ENCODE results near the gene IMPDH2. TPM values are rescaled to one million over a fixed set of nuclear protein-coding genes. Genes with fewer than 3 reads are reported as not detected.
A peak's percentile ranks its signal among the peaks of the same experiment; 100 is the strongest.

The IMPDH2 gene
- total RNA-seq, 4 donors from 2014 or later = 25.1 to 106 (median 72.7) TPM

DNA sequence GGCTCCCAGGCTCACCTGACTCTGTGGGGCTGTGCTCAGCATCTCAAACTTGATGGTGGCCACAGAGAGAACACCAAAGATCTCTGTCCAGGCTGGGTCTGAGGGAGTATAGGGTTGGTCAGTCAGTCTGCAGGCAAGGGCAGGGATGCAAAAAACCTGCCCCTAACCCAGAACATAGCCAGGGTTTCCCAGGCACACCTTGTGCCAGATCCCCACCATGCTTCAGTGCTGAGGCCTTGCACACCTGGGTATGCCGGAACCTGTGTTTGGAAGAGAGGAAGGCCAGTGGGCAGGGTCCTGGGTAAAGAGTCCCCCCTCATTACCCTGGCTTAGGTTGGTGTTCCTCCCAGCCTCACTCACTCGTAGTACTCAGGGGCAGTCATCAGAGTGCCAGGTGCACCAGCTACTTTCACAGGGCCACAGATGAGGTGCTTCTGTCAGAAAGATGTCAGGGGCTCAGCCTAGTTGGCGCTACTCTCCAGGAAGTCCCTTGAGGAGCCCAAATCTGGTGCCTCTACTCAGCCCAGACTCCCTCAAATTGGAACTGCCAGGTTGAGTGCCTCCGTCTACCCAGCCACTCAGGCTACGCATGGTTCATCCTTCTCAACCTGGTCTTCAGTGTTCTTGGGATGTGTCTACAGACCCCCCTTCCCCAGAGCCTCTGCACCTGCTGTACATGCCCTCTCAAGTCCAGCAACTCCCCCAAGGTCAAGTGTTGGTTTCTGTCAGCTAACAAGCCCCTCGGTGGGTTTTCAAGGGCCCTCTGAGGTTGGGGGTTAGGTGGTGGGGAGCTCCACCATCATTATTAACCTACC is 12.6 kb downstream of the IMPDH2 start:
- Histone ChIP-seq H3K4me1 (peaks cover 11 to 36% (median 30%) of the 10 kb centered on the region in 4 donors), H3K9me3 (no peaks in the 10 kb centered on the region), H3K36me3 (peaks cover 0 to 12% (median 5%) of the 10 kb centered on the region in 4 donors), H3K4me3 (no peak overlapping the region), H3K27me3 (no peaks in the 10 kb centered on the region), H3K27ac (peak overlapping the region in 3 of 4 donors; percentile 99 to 100 (median 100))
- WGBS, 2 donors (ENCODE audit: low coverage in 1 of 2) = 85% methylated on average over 6 of the region's 6 CpGs; no CpG with 5 or more reads in 1 of the 2 donors
- no peak for TF ChIP-seq EP300 (IDR thresholded peaks at IDR 0.05; ENCODE audit: low read depth)
- peak; percentile 10 for TF ChIP-seq POLR2A (IDR thresholded peaks at IDR 0.05)
- peak in 1 of 3 donors; percentile 5 for TF ChIP-seq POLR2AphosphoS5 (IDR thresholded peaks at IDR 0.05)
- TF ChIP-seq, protein P1, sequence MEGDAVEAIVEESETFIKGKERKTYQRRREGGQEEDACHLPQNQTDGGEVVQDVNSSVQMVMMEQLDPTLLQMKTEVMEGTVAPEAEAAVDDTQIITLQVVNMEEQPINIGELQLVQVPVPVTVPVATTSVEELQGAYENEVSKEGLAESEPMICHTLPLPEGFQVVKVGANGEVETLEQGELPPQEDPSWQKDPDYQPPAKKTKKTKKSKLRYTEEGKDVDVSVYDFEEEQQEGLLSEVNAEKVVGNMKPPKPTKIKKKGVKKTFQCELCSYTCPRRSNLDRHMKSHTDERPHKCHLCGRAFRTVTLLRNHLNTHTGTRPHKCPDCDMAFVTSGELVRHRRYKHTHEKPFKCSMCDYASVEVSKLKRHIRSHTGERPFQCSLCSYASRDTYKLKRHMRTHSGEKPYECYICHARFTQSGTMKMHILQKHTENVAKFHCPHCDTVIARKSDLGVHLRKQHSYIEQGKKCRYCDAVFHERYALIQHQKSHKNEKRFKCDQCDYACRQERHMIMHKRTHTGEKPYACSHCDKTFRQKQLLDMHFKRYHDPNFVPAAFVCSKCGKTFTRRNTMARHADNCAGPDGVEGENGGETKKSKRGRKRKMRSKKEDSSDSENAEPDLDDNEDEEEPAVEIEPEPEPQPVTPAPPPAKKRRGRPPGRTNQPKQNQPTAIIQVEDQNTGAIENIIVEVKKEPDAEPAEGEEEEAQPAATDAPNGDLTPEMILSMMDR (IDR thresholded peaks at IDR 0.05) = no peak
- intact Hi-C loops (cut with DNase I; ENCODE audit: low total_unique reads) = no loop called here
- in situ Hi-C loops (cut with MboI; ENCODE audit: low pct_ligation_motif_present in 1 of 4, low pct_unique_long_range_greater_than_20kb in 1 of 4, low sequenced_read_pairs in 3 of 4) = no loop called here
- DNase-seq = no peak

DNA sequence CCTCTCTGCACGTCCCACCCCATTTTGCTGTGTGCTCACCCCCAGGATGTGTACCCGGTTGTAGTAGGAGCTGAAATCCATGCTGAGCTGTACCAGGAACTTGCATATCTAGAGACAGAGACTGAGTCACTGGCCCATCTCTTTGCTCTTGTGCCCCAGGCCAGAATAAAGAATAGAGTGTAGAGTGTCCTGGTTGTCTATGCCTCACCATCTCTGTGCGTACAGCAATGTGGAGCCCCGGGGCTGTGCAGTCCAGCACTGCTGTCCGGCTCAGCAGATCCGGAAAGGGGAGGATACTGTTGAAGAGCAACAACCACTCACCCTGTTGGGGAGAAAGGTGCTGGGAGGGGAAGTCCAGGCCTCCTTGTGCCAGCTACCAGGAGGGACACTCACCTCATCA is 13.4 kb downstream of the IMPDH2 start:
- no peaks in the 10 kb centered on the region for H3K9me3 ChIP-seq
- no peak for TF ChIP-seq EP300 (IDR thresholded peaks at IDR 0.05; ENCODE audit: low read depth)
- TF ChIP-seq POLR2AphosphoS5 (IDR thresholded peaks at IDR 0.05) = no peak
- TF ChIP-seq, protein P1 (IDR thresholded peaks at IDR 0.05) = no peak
- no peak for TF ChIP-seq POLR2A (IDR thresholded peaks at IDR 0.05)
- no peak for DNase-seq
- in situ Hi-C loops (cut with MboI; ENCODE audit: low pct_ligation_motif_present in 1 of 4, low pct_unique_long_range_greater_than_20kb in 1 of 4, low sequenced_read_pairs in 3 of 4) = no loop called here
- H3K4me1 ChIP-seq = peaks cover 11 to 36% (median 29%) of the 10 kb centered on the region in 4 donors
- peaks cover 0 to 12% (median 5%) of the 10 kb centered on the region in 4 donors for H3K36me3 ChIP-seq
- no peak overlapping the region for H3K27ac ChIP-seq
- intact Hi-C loops (cut with DNase I; ENCODE audit: low total_unique reads) = no loop called here
- 80 to 84% methylated on average over 1 to 6 of the region's 6 CpGs for WGBS, 2 donors (ENCODE audit: low coverage in 1 of 2)
- no peak overlapping the region for H3K4me3 ChIP-seq
- H3K27me3 ChIP-seq = no peaks in the 10 kb centered on the region

DNA sequence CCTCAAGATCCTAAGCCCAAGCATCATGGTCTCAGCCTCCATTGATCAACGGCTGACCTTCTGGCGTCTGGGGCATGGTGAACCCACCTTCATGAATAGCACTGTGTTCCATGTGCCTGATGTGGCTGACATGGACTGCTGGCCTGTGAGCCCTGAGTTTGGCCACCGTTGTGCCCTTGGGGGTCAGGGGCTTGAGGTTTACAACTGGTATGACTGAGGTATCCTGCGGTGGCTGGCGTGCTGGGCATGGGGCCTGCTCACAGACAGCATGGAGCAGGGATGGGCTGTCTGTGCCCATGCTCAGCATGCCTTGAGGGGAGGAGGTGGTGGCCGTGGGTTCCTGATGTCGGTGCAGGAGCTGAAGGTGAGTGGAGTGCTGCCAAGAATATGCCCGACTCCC is 14.1 kb downstream of the IMPDH2 start:
- in situ Hi-C loops (cut with MboI; ENCODE audit: low pct_ligation_motif_present in 1 of 4, low pct_unique_long_range_greater_than_20kb in 1 of 4, low sequenced_read_pairs in 3 of 4) (no loop called here), intact Hi-C loops (cut with DNase I; ENCODE audit: low total_unique reads) (no loop called here)
- DNase-seq = no peak
- Histone ChIP-seq H3K9me3 (no peaks in the 10 kb centered on the region), H3K27ac (no peak overlapping the region), H3K27me3 (no peaks in the 10 kb centered on the region), H3K36me3 (peaks cover 0 to 12% (median 5%) of the 10 kb centered on the region in 4 donors), H3K4me3 (no peak overlapping the region), H3K4me1 (peaks cover 11 to 32% (median 24%) of the 10 kb centered on the region in 4 donors)
- TF ChIP-seq EP300 (IDR thresholded peaks at IDR 0.05; ENCODE audit: low read depth) (no peak), POLR2AphosphoS5 (IDR thresholded peaks at IDR 0.05) (no peak), POLR2A (IDR thresholded peaks at IDR 0.05) (no peak)
- TF ChIP-seq, protein P1 (IDR thresholded peaks at IDR 0.05) = no peak
- 85% methylated on average over 8 of the region's 8 CpGs; no CpG with 5 or more reads in 1 of the 2 donors for WGBS, 2 donors (ENCODE audit: low coverage in 1 of 2)

DNA sequence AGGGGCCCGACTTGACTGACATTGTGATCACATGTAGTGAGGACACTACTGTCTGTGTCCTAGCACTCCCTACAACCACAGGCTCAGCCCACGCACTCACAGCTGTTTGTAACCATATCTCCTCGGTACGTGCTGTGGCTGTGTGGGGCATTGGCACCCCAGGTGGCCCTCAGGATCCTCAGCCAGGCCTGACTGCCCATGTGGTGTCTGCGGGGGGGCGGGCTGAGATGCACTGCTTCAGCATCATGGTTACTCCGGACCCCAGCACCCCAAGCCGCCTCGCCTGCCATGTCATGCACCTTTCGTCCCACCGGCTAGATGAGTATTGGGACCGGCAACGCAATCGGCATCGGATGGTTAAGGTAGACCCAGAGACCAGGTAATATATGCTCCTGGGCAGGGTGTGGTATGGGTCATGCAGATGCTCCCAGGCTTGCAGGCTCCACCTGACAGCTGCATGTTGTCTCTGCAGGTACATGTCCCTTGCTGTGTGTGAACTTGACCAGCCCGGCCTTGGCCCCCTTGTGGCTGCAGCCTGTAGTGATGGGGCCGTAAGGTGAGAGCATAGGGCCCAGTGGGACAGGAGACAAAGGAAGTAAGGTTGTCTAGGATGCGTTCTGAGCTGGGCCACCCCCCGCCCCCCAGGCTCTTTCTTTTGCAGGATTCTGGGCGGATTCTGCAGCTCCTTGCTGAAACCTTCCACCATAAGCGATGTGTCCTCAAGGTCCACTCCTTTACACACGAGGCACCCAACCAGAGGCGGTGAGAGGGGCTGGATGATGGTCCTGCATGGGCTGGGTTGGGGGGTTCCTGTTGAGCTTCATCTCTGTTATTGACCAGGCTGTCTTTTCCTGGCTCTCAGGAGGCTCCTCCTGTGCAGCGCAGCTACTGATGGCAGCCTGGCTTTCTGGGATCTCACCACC is 15.2 kb downstream of the IMPDH2 start:
- in situ Hi-C loops (cut with MboI; ENCODE audit: low pct_ligation_motif_present in 1 of 4, low pct_unique_long_range_greater_than_20kb in 1 of 4, low sequenced_read_pairs in 3 of 4) (no loop called here), intact Hi-C loops (cut with DNase I; ENCODE audit: low total_unique reads) (no loop called here)
- DNase-seq = peak; percentile 66
- 81% methylated on average over 24 of the region's 24 CpGs; no CpG with 5 or more reads in 1 of the 2 donors for WGBS, 2 donors (ENCODE audit: low coverage in 1 of 2)
- Histone ChIP-seq H3K4me3 (no peak overlapping the region), H3K9me3 (no peaks in the 10 kb centered on the region), H3K36me3 (peaks cover 0 to 12% (median 5%) of the 10 kb centered on the region in 4 donors), H3K4me1 (peaks cover 9 to 26% (median 13%) of the 10 kb centered on the region in 4 donors), H3K27ac (no peak overlapping the region), H3K27me3 (no peaks in the 10 kb centered on the region)
- TF ChIP-seq, protein P1 (IDR thresholded peaks at IDR 0.05) = peak; percentile 44 to 64 (median 57)
- TF ChIP-seq POLR2AphosphoS5 (IDR thresholded peaks at IDR 0.05) = no peak
- TF ChIP-seq EP300 (IDR thresholded peaks at IDR 0.05; ENCODE audit: low read depth) = no peak

Measured in transverse colon (tissue), 4 donors.